OCI-LY1 (cell line): ENCODE data around the gene ULBP2.
"Not testable (repeated sequence)": the region's sequence is repeated elsewhere in the genome, so short reads cannot be mapped to it uniquely, and the experiment has no call there.

Source experiments
- CTCF ChIP-seq: fragments of 200-600 bp; sonication (generic), shearing (Covaris generic); IDR thresholded peaks from 2 replicates; pipeline ENCODE4 v1.5.1; 2017; ENCODE audit warnings: mild to moderate bottlenecking, antibody characterized with exemption, low read length, moderate library complexity, mixed read lengths
- EZH2 ChIP-seq: fragments of 200-600 bp; sonication (generic), shearing (Covaris generic); IDR thresholded peaks from 2 replicates; pipeline ENCODE4 v1.8.0; 2017; ENCODE audit warnings: borderline replicate concordance, mixed run types, mild to moderate bottlenecking, antibody characterized with exemption, low read length, moderate library complexity, mixed read lengths

GRCh38 chr6:149938013-149938570, 3.7 kb upstream of the ULBP2 start:
- not testable (repeated sequence) for TF ChIP-seq CTCF, EZH2
